Fibroblast of the conjunctiva (primary cell): Measurements from ENCODE around the gene DYNC1I1.
A peak's percentile ranks its signal among the peaks of the same experiment; 100 is the strongest.

Source experiments
- DNase-seq: peaks from one replicate; pipeline ENCODE4 v3.0.0-alpha.2; 2010; ENCODE audit warnings: low read depth

Gene DYNC1I1

DNA sequence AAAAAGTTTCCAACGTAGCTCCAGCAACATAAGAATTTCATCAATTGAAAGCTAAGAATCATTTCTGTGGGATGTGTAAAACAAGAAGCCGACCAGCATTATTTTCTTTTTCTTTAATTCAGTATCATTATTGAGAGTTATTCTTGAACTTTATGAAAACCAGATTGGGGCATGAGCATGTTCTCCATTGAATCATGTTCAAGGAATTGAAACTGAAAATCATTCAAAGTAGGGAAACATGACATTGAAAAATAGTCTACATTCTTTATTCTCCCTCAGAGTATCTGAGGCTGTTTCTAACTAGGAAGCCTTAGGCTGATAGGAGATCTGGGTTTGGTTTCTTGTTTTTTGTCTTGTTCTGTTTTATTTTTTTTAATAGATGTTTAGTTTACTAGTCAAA is 253.7 kb downstream of the DYNC1I1 start:
- no peak for DNase-seq

DNA sequence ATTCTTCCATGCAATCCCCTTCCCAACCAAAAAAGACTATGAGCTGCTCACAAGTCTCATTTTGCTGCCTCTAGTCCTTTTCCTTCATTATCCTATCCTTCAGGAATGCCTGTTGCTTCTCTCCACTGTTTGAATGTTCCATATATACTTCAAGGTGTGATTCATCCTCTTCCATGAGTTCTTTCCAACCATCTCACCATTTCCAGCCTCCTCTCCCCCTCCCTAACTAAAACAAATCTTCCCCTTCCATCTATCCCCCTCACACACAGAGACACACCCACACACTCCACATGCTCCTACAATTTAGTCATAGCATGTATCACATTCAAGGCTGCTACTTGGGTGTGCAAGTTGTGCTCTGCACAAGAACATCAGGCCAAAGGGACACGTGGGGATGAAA is 254.3 kb downstream of the DYNC1I1 start:
- no peak for DNase-seq

DNA sequence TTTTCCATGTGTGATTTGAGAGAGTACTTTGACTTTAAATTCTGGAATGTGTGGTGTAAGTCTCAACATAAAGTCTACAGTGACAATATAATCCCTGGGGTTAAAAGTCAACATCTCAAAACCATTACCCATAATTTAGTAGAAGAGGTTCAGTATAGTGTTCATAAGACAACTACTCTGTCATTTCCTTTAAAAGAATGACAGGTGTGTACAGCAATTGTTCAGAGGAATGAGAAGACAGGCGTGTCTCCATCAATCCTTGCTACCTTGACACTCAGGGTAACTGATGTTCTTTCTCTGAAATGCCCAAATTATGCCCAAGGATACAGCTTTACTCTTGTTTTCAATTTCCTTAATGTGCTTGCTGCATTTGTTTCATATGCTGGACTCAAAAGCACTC is 256.4 kb downstream of the DYNC1I1 start:
- no peak for DNase-seq

DNA sequence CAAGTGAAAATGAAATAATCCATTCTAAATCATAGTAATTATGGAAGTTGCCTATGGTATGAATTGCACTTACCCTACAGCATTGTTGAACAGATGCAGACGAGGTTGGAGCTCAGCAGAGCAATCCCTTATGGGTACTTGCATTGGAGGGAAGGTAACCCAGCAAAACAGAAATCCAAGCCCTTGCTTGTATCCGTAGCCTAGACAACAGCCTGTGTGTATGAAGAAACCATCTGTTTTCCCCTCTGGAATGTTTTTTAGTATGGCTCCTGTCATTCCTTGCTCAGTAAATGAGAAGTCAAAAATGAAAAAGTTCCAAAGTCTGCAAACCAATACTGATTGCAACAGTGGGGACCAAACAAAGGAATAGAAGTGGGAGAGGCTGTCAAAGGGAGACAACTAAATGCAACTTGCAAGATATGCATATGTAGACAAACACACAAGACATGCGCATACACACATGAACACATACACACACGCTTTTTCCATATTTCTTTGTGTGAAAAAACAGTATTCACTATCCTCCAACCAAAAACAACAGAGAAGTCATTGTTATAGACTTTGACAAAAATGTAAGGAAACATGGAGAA is 260.8 kb downstream of the DYNC1I1 start:
- DNase-seq = no peak

DNA sequence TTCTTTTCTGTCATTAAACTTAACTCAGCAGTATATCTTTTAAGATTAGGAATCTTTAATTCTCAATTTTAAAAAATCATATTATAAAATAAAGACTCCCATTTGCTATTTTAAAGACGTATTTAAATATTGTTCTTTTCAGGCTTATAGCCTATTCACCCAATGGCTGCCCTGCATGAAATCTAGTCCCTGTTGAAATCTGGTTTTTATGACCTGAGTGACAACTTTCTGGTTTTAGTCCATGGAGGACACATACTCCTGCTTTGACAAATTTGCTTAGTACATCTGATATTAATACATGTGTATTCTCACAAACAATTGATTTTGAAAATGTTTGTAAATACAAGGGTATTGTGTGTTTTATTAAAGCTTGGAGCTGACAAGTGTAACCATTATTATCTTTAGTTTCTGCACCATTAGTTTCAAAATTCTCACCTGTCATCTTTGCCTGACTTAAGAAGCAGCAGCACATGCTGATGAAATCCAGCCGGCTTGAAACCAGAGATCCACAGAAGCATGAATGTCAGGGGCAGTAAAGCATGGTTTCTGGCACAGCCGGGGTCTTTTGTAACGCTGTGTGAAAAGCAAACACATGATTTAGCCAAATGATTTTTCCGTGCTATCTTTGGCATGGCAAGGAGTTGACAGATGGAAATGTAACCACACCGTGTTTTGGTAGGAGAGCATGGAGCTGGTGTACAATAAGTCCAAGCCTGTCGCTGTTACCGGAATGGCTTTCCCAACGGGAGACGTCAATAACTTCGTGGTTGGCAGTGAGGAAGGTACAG is 262.8 kb downstream of the DYNC1I1 start:
- no peak for DNase-seq

DNA sequence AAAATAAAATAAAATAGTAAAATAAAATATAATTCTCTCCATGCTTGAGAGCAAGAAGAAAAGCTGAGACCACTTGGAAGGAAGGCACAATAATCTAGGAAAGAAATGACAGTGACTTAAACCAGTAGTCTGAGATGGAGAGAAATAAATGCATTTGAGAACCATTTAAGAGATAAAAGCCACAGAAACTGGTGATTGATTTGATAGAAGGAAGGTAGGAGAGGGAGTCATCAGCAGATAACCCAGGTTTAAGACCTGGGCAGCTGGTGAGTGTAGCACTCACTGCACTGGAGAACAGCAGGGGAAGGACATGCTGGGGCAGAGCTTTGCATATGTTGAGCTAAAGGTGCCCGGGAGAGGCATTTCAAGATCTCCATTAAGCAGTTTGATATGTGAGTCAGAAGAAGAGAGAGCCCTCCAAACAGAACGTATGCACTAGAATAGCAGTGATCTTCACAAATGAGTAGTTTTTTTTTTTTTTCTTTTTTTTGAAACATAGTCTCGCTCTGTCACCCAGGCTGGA is 268.0 kb downstream of the DYNC1I1 start:
- no peak for DNase-seq

DNA sequence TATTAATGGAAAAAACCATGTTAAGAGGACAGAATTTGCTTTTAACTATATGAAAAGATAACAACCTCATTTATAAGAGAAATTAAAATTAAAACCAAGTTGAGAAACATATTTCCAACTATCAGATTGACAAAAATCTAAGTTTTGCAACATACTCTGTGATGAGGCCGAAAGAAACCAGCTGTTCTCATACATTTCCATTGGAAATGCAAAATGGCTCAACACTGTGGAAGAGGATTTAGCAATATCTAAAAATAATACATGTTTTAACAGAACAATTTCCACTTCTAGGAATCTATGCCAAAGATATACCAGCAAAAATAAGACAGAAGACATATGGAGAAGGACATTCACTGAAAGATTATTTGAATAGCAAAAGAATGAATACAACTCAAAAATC is 268.8 kb downstream of the DYNC1I1 start:
- DNase-seq = no peak

DNA sequence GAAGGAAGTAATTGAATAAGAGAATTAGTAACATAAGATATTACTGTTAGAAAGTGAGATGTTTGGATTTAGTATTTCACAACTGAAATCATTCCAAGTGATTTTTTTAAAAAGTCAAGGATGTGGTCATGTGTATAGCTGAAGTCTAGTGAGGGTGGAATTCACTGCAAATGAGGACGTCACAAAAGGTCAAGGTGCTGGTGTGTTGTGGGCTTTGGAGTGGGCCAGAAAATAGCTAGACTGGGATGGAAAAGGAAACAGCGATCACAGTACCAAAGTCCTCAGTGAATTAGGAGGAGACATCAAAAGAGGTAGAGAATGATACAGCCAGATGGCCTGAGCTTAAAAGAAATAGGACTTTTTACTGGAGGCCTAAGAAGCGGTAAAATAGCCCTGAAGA is 272.8 kb downstream of the DYNC1I1 start:
- no peak for DNase-seq

DNA sequence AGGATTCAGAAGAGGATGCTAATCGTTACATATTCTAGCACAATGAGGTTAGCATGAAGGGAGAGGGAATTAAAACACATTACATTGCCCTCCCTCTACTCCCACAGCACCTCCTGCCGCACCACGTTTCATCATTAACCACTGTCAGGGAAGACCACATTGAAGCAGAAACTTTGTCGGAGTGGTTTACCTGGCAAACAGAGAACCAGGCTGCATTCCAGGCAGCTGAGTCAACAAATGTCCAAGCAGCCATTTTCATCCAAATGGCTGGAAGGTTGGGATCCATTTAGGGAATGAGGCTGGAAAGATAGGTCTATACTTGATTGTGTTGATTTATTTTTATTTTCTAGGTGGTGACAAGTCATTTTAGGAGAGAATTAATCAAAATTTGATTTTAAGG is 273.6 kb downstream of the DYNC1I1 start:
- DNase-seq = no peak

DNA sequence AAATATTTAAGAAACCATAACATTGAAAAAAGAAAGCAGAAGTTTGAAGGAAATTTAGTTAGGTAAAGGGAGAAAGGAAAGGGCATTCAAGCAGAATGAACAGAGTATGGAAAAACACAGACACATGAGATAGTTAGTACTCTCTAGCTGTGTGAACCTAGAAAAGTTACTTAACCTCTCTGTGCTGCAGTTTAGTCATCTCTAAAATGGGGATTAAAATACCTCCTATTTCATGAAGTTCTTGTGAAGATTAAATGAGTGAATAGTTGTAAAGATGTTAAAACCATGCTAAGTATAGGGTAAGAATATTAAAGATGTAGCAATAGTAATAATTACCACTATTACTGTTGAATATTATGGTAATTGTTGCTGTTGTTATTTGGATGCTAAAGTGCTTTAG is 279.9 kb downstream of the DYNC1I1 start:
- DNase-seq = no peak

DNA sequence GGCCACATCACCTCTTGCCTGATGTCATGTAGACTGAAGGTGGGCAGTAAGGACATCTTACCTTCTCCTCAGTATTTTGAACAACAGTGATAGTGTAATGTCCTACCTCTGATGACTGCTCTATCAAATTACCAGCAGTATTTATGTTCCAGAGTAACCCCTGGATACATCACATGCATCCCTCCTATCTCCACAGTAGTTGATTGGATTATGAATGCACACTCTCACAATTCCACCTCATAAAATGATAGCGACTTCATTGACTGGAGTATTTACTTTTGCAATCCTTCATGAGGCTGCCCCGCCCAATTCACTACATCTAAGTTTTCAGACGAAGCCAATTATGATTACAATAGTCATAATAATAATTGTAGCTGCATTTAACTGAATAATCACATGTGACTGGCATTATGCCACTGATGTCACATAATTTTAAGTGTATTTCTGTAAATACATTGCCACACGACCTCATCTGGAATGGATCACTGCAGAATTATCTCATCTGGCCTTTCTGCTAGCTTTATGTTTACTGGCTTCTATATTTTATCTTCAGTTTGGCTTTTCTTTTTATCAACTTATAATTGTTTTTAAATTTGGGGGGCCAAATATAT is 280.6 kb downstream of the DYNC1I1 start:
- DNase-seq = no peak

DNA sequence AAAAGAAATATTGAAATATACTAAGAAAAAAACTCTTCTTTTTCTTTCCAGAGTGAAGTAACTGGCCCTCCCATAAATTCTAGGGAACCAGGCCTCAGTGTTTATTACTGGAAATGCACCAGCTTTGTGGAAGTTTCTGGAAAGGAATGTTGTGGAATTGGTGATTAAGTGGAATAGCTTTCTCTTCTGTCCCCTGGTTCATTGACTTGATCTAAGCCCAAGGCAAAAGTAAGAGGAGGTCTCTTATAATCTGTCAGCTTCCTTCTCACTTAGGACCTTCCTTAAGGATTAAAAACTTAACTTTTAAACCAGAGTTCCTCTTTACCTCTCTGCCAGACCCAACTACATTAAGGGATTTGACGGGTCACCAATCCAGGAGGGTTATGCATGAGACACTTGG is 283.4 kb downstream of the DYNC1I1 start:
- no peak for DNase-seq

DNA sequence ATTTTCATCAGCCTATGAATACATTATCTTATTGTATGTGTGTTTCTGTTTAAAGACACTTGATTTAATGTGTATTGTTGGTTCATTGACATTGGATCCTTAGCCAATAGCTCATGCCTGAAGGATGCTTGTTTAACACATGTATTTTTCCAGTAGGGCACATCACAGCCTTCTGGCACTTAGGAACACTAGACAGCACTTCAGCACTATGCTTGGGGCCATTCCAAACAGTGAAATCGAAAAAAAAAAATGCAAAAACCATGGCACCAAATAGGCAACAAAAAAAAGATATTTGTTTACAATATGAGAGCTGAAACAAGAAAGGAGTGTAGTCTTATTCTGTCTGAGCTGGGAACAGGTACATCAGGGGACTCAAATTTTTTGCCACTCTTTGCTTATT is 286.7 kb downstream of the DYNC1I1 start:
- no peak for DNase-seq

DNA sequence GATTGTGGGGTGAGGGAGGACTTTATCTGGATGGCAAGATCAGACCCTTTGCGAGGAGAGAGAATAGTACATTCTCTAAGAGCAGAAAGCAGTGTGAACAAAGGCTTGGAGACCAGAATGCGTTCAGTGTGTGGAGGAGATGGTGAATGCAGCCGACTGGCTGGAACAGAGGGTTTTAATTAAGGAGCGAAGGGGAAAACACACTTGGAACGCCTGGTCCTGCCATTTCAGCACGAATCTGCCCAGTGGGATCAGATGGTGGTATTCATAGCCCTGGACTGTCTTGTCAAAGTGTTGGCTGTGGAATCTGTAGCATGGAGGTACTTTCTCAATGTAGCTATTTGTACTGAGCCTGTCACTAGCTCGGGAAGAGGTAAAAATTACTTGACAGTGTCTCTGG is 288.7 kb downstream of the DYNC1I1 start:
- no peak for DNase-seq

DNA sequence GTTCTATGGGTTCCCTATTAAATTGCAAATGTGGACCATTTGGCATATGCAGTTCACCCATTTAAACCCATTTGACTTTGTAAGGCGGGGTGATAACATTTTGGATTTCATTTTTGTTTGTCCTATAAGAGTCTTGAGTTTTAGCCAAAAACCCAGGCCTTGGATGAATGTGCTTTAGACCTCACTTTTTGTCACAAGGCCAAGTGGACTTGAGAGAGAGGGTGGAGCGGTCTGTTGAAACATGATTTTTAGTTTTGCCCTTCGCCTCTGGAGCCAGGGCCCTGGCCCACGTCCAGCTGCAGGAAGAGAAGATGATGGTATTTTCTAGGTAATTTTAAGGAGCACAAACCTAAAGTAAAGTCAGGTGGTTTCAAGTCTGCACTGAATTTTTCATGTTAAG is 289.5 kb downstream of the DYNC1I1 start:
- peak; percentile 31 for DNase-seq

DNA sequence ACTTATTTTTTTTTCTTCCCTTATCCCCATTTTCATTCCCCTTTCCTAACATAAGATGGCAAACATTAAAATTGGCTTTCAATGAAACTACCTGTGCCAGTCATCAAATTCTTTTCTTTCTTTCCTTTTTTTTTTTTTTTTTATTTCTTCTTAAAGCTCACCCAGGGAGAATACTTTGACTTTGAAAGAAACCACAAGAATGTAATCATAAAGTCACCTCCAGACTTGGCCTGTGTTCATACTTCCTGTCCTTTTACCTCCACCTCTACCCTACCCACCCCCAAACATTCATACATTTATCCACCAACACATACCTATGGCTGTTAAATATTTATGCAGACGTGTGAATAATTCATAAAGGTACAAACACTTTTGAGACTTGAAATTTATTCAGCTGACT is 295.0 kb downstream of the DYNC1I1 start:
- DNase-seq = no peak

DNA sequence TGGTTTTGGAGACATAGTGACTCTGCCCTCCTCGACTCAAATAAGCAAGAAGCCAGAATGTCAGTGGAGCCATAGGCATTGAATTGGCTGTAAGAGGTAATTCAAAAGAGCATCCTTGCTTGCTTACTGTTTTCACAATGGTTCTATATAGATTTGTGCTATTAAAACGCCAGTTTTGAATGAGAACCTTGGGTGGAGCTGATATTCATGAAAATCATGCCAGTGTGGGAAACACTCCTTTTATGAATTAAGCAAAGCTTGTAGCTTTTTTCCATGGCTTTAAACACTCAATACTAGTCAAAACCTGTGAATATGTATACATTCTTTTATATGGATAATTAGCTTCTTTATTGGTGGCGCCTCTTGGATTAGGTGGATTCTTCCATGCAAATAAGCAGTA is 297.0 kb downstream of the DYNC1I1 start:
- no peak for DNase-seq

DNA sequence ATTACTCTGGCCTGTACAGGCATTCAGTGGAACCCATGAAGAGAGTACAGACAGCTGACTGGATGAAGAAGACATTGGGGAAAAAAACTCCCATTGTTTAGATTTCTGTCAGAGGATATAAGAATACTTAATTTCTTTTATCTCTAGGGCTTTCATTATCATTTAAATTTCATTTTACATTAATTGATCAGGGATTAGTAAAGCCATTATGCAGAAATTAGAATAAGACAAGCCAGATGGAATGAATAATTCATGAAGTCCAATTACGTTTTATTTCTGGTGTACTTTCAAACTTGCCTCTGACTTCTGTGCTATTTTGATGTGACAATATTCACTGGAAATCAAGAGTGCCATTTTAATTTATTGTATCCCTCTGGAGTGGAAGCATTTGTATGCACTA is 302.5 kb downstream of the DYNC1I1 start:
- no peak for DNase-seq

DNA sequence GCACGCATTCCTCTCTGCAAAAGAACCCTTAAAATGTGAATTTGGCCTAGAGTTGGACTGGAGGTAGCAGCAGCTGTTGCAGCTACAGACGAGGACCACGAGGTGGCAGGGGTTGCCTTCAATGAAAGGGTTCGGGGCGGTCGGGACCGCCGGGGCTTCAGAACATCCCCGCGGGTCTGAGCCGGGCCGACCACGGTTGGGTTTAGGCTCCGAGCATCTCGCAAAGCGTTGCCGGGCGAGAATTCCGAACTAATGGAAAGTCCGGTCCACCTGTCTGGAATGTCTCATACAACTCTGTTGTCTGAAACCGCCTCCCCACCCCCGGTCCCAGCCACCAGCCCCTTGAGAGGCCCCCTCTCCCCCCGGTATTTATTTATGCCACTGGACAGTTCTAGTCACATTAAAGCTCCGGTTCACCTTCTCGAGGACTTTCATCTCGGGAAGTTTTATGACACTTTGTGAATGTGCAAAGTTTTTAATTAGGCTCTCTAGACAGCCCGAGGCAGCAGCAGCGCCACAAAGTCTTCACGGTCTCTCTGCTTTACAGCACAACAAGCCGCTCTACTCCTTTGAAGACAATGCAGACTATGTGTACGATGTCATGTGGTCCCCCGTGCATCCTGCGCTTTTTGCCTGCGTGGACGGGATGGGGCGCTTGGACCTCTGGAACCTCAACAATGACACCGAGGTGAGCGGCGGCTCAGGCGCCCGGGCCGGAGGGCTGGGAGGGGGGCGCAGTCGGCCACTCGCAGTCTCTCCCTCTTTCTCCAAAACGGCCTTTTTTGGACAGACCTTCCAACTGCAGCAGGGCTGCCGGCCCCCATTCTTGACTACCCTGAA is 303.4 kb downstream of the DYNC1I1 start:
- DNase-seq = peak; percentile 35

DNA sequence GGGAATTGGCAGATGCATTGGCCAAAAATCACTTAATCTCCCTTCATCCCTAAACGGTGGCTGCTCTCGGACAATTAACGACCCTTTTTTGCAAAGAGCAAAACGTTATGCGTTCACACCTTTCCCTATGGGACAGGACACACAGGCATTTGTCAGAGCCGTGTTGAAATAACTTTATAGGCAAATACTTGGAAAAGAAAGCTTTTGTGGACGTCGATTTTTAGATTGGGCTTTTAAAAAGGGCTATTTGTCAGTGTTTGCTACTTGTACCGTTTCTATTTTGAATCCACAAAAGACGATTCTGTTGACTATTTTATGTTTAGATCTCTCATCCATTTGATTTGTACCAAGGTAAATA is 304.0 kb downstream of the DYNC1I1 start:
- DNase-seq = no peak

DNA sequence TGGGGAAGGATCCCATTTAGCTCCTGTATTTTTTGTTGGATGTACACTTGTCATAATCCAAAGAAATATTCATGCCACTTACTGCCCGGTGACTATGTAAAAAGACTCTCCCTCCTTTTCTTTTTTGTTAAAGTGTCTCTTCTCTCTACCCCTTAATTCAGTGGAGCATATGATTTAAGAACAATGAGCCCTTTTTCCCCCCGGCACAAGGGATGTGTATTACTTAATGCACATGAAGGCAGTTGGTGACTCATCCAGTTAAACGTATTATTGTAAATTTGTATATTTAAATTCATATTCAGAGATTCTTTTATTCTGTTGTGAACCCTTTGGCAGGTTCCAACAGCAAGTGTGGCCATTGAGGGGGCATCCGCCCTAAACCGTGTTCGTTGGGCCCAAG is 307.7 kb downstream of the DYNC1I1 start:
- DNase-seq = no peak

DNA sequence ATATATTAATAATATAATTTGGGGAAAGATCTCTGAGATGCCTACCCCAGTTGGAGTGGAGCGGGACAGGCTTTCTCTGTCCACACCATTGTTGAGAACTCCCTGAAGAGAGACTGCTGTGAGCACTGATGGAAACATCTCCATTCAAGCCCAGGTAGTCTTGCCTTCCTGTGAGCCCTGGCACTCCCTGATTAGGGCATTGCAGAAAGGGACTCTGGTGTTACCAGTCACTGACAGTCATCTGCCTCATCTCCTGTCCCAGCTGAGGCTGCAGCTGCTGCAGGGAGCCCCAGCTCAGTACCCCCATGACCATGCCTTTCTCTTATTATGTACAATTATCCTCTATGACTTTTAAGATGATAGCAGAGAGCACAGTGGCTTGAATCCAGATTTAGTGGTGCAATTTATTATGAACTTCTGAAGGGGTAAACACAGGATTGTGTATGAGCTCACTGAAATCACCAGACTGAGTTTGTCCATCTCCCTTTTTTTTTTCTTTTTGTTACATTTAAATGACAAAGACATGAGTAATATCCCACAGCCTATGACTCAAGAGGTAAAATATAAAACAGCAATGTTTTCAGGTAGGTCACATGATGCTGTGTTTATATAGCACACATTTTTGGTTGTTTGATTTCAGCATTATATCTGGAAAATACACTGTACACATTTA is 312.7 kb downstream of the DYNC1I1 start:
- DNase-seq = no peak
